HG03108 (cell line): Measurements from ENCODE around the gene CYP2W1.
A peak's percentile ranks its signal among the peaks of the same experiment; 100 is the strongest.
"Not testable (repeated sequence)": the region's sequence is repeated elsewhere in the genome, so short reads cannot be mapped to it uniquely, and the experiment has no call there.

ENCODE experiments used
- ATAC-seq: cut with Tn5 transposase; IDR thresholded peaks from one replicate; pipeline ENCODE4 v1.9.1; 2021; ENCODE audit warnings: moderate library complexity; ENCODE audit not compliant: unreplicated experiment

CYP2W1 gene

DNA sequence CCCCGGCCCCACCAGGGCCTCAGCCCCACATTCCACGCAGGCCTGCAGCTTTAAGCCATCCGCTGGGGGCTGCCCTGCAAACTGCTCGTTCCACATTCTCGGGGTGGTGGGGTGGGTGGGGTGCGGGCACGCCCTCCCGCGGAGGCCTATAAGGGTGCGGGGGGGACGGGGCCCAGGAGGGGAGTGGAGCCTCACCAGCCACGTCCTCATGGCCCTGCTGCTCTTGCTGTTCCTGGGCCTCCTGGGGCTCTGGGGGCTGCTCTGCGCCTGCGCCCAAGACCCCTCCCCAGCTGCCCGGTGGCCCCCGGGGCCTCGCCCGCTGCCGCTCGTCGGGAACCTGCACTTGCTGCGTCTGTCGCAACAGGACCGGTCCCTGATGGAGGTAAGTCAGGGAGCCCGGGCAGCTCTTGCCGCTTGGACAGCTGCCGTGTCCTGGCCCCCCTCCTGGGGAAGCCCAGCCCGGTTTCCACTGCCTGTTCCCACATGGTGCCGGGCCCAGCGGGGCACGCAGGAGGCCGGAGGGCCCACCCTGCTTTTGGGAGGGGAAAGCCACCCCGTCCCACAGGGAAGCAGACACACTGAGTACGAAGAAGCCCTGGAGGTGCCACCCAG, at the start of gene CYP2W1:
CYP2W1 (plus strand) TSS at position 178 of the 612 bp plus-strand sequence; CDS start at position 209, 31 bp downstream.
- no peak for ATAC-seq

DNA sequence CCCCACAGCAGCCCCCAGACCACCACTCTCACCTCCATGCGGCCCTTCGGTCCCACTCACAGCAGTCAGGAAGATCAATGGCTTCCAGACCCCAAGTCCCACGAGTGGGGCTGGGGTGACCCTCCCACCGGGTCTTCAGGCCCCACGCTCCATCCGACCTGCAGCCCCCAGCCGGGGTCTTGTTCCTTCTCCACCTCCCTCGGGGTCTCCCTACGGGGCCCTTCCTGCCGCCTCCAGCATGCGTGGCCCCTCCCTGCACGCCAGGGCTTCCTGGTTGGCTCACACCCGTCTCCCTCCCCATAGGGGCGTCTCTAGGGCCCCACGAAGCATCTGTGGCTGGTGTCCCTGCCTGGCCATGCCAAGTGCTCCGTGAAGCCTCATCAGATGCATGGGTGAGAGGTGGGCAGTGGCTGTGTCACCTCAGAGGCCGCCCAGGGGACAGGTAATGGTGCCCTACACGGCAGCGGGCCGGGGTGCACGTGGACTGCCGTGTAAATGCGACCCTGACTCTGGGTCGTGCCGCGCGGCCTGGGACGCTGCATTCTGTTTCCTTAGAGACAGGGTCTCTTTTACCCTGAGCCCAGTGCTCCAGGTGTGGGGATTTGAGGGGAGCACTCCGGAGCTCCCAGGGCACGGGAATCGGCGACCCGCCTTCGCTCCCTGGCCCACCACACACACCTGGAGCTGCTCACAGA, 48.4 kb upstream of the CYP2W1 start:
- no peak for ATAC-seq

DNA sequence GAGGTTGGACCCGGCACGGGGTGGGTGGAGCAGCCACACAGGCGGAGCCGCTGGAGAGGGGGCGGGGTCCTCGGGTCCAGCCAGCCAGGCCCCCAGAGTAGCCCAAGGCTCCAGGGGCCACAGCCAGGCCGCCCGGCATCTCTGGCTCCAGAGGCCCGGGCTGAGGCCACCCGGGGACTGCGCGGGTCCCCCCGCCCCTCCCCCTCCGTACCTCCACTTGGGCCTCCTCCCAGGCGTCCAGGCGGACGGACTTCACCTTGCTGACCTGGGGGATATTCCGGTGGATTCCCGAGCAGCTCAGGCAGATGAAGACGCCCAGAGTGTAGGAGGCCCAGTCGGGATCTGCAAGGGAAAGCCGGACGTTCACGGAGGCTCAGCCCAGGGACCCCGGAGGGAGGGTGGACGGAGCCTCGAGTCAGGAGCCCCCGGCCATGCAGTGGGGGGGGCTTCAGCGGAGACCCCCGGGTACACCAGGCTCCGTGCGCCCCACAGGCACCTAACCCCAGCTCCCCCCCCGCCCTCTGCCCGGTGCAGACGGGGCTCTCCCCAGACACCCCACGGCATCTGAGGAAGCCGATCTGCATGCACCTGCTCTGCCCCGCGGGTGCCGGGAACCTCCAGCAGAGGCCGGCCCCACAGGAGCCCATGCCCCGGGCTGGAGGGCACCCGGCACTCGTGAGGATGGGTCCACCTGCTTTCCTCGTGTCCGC, 47.7 kb upstream of the CYP2W1 start:
- no peak for ATAC-seq

DNA sequence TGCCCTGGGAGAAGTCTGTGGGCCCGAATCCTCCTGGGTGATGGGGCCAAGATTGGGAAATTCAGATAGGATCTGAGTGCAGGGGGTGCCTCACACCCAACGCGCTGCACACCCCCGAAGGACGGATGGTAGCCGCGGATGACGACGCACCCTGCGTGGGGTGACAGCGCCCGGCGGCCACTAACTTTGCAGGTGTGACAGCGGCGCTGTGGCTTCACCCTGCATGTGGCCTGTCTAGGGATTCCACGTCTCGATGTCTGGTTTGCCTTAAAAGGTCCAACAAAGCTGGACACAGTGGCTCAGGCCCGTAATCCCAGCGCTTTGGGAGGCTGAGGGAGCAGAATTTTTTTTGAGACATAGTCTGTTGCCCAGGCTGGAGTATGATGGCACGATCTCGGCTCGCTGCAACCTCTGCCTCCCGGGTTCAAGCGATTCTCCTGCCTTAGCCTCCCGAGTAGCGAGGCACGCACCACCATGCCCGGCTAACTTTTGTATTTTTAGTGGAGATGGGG, 47.1 kb upstream of the CYP2W1 start:
- no peak for ATAC-seq

GRCh38 chr7:936386-937054, 46.5 kb upstream of the CYP2W1 start:
- peak; percentile 87 for ATAC-seq

- ATAC-seq, result no peak
Observed at GRCh38 chr7:937856-938484, 45.0 kb upstream of the CYP2W1 start.

DNA sequence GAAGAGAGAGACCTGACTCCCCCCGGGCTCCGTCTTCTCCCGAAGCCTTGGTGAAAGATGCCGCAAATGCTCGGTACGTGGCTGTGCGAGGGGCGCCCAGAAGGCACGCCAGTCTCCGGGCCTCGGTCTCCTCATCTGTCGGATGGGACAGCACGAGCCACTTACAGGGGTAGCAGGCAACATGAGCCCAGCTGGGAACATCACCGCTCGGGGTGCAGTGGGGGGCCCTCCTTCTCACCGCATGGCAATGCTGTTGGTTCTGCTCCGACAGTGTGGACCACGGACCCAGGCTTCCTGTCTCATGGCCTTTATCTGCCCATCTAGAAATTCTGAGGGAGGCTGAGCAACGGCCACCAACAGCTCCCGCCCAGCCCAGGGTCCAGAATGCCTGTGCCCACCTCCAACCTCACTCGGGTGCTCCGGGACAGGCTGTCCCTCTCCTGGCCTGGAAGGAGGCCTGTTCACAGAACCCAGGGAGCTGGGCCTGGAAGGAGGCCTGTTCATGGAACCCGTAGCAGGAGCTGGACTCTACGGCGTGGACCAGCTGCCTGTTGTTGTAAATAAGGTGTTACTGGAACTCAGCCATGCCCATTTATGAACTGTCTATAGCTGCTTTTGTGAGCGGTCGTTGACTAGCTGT, 44.3 kb upstream of the CYP2W1 start:
- no peak for ATAC-seq

- no peak for ATAC-seq
Observed at GRCh38 chr7:939843-940242, 43.1 kb upstream of the CYP2W1 start.

DNA sequence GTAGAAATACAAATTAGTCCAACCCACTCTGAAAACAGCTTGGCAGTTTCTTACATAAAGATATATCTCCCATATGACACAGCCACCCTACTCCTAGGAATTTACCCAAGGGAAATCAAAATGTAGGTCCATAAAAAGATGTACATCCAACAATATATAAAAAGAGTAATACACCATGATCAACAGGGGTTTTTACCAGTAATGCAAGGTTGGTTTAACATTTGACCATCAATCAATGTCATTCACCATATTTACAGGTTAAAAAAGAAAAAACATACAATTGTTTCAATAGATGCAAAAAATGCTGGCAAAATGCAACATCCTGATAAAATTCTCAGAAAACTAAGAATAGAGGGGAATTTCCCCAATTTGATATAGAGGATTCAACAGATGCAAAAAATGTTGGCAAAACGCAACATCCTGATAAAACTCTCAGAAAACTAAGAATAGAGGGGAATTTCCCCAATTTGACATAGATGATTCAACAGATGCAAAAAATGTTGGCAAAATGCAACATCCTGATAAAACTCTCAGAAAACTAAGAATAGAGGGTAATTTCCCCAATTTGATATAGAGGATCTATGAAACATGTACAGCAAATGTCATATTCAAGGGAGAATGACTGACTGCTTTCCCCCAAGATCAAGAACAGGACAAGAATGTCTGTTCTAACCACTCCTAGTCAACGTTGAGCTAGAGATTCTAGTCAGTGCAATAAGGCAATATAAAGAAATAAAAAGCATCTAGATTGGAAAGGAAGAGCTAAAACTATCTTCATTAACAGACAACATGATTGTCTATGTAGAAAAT, 42.2 kb upstream of the CYP2W1 start:
- ATAC-seq, result no peak

GRCh38 chr7:943793-944192, 39.2 kb upstream of the CYP2W1 start:
- not testable (repeated sequence) for ATAC-seq

DNA sequence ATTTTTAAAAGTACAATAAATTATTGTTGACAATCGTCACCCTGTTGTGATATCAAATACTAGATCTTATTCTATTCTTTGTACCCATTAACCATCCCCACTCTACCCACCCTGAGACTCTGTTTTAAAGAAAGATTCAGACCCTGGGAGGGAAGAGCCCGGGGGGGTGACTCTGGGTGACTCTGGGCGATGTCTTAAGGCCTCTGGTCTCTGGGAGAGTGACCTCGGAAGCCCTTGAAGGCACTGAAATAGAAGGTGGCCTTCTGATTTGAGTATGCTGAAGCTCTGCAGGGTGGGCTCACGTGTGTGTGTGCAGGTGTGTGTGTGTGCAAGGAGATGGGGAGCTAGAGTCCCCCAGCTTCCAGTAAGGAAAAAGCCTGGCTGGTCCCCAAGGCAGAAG, 38.2 kb upstream of the CYP2W1 start:
- no peak for ATAC-seq

DNA sequence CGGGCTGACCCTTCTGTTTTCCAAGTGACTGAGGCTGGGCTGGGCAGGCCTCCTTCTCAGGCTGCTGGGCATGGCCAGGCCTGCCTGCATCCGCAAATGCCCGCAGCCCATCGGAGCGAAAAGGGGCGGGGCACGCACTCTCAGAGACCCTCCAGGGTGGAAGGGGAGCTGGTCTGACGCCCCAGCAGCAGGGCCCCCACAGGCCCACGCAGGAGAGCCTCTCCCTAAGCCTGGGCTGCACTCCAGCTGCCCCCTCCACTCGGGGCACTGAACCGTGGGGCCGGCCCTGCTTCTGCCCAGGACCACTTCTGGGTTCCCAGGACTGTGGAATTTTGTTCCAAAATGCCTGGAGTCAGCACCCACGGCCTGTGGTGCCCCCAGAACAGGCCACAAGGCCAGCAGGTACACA, 37.8 kb upstream of the CYP2W1 start:
- no peak for ATAC-seq

GRCh38 chr7:945556-946255, 37.3 kb upstream of the CYP2W1 start:
- no peak for ATAC-seq

DNA sequence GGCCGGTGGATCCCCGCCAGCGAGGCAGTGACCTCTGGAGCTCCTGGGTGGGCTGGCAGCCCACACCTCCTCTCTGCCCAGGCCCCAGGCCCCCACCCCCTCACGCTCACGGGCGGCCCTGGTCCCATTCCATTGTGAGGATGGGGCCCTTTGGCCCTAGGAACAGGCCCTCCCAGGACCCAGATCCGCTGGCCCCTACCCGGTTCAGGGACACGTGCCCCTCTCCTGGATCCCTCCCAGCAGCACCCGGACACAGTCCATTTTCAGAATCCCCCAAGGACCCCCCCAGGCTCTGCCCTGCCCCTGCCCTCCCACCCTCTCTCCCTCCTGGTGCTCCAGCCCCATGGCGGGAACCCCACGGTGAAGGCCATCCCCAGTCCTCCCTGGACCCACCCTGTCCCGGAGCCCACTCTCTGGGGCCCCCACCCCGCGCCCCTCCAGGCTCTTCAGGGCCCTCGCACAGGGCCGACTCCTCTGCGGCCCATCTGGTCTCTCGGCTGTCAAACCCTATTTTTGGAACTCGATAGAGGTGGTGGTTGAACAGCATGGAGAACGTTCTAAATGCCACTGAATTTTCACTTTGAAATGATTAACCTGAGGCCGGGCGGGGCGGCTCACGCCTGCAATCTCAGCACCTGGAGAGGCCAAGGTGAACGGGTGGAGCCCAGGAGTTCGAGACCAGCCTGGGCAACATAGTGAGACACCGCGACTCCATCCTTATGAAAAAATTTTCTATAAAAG, 36.6 kb upstream of the CYP2W1 start:
- no peak for ATAC-seq

DNA sequence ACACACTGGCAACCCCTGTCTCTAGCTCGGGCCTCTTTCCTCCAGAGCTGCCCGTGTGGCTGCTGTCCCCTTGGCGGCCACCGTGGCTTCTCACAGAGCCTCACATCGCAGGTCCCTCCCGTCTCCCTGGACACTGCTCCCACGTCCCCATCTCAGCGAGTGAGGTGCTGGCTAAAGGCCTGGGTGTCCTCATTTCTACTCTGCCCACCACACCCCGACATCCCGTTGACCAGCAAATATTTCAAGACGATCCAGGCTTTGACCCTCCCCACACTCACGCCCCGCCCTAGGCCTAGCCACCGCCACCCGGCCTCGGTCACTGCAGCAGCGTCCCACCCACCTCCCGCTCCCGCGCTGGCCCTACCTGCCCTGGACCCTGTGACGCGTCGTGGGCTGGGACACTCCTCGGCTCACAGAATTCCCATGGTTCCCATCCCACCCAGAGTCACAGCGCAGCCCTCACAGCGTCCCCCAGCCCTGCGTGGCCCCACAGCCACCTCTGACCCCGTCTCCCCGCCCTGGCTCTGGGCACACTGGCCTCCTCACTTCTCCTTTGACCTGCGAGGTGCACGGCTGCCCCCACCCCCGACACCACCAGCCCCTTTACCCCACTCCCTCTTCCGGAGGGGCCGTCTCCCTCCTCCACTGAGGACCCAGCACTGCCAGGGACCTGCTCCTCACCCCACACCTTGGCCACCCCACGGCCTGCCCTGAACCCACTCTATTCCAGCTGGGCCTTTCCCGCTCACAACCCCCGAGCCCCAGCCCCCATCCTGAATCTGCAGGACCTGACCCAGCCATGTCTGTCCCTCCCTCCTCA, 35.4 kb upstream of the CYP2W1 start:
- no peak for ATAC-seq

DNA sequence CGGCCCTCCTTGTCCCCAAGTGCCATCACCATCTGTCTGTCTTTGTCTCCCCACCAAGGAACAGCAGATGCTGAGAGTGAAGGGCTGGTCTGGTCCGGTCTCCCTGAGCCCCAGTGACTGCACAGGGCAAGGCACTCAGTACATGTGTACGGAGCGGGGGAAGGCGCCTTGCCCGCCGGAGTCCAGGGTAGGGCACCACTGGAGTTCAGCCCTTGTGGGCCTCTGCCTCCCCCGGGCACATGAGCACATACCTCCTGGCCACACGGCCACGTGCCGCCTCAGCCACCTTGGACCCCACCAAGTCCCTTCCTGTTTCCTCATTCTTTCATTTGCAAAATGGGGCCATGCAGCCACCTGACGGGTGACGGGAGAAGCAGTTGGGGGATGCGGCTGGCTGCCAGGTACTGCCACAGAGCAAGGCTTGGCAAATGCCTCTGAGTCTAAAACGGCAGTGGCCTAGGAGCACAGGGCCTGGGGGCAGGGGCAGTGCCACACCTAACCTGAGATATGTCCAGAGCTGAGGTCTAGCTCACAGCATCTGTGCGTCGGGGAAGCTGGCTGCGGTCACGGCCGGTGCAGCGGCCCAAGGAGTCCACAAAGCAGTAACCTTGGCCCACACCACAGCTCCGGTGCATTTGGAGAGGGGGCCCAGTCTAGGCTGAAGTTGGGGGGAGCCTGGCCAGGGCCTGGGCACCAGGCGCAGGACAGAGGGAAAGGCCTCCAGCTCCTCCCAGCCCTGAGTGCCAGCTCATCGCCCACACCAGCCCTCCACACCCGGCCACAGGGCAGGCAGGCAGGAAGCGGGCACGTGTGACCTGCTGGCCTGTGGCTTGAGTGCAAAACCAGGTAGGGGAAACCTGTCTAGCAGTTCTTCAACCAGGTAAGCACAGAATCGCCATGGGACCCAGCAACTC, 33.7 kb upstream of the CYP2W1 start:
- no peak for ATAC-seq
